Tibial artery (tissue), 4 donors: Measurements from ENCODE around the gene TFCP2.
A peak's percentile ranks its signal among the peaks of the same experiment; 100 is the strongest.
"Not testable (repeated sequence)": the region's sequence is repeated elsewhere in the genome, so short reads cannot be mapped to it uniquely, and the experiment has no call there.

Source experiments
- DNase-seq, 2 donors: peaks; one replicate each; pipeline ENCODE4 v3.0.0-alpha.2; 2019
- H3K27ac ChIP-seq, 2 donors: fragments of 200-600 bp; sonication (generic) in 1 of 2; 1 replicate in 1 of 2; 2 replicates in 1 of 2; pipeline ENCODE4 v1.5.1; 2018 to 2019; ENCODE audit warnings: mild to moderate bottlenecking in 1 of 2
- H3K27me3 ChIP-seq, 2 donors: fragments of 200-600 bp; sonication (generic) in 1 of 2; one replicate each; pipeline versions ENCODE4 v1.5.1 to v1.6.0; 2016 to 2019
- H3K36me3 ChIP-seq, 3 donors: fragments of 200-600 bp; sonication (generic) in 2 of 3; one replicate each; pipeline ENCODE4 v1.5.1; 2016 to 2019; ENCODE audit warnings: mild to moderate bottlenecking in 2 of 3
- H3K4me1 ChIP-seq, 4 donors: fragments of 200-600 bp; sonication (generic) in 2 of 4; 1 replicate in 3 of 4; 2 replicates in 1 of 4; pipeline ENCODE4 v1.5.1; 2016 to 2019
- H3K4me3 ChIP-seq, 2 donors: fragments of 200-600 bp; sonication (generic) in 1 of 2; 1 replicate in 1 of 2; 2 replicates in 1 of 2; pipeline ENCODE4 v1.5.1; 2018 to 2019; ENCODE audit warnings: mild to moderate bottlenecking in 2 of 2
- H3K9me3 ChIP-seq, 3 donors: fragments of 200-600 bp; sonication (generic) in 1 of 3; one replicate each; pipeline ENCODE4 v1.5.1; 2016 to 2019
- CTCF ChIP-seq, 2 experiments: fragments of 200-600 bp in 1 of 2; fragments of 450-650 bp in 1 of 2; IDR thresholded peaks; one replicate each; pipeline ENCODE4 v1.5.1; 2017 to 2019; ENCODE audit warnings: antibody characterized with exemption in 2 of 2, mild to moderate bottlenecking in 1 of 2, moderate library complexity in 1 of 2
- intact Hi-C: fragments of 100-400 bp; cut with DNase I; formaldehyde crosslinking; loops from one replicate; pipeline ENCODE4 v1.15.0; 2023; ENCODE audit warnings: low total_unique reads

The TFCP2 gene

GRCh38 chr12:51172515-51173431 is at the start of gene TFCP2:
Gene TFCP2 (minus strand): TSS chr12:51173135. CDS start chr12:51172422, 713 bp downstream.
- no peaks in the 10 kb centered on the region for H3K9me3 ChIP-seq
- peak within 1 kb of the TSS; percentile 67 to 91 for H3K4me3 ChIP-seq
- intact Hi-C loops: loop anchor here (2.0 to 5.0 kb wide), 2 partner anchors 44 to 125 kb away; partner anchors contain the start of gene LETMD1
- H3K27me3 ChIP-seq: no peaks in the 10 kb centered on the region
- H3K36me3 ChIP-seq: no peaks in the 10 kb centered on the region
- peak; percentile 97 to 98 for DNase-seq
- peaks cover 0 to 28% (median 14%) of the 10 kb centered on the region in 4 donors for H3K4me1 ChIP-seq
- H3K27ac ChIP-seq: peak within 1 kb of the TSS; percentile 97
- TF ChIP-seq CTCF (IDR thresholded peaks at IDR 0.05): no peak

- no peak for DNase-seq
- intact Hi-C loops: no loop called here
- Histone ChIP-seq H3K4me3 (no peak overlapping the region), H3K27ac (no peak overlapping the region), H3K9me3 (no peaks in the 10 kb centered on the region), H3K27me3 (no peaks in the 10 kb centered on the region), H3K4me1 (peaks cover 0 to 14% (median 7%) of the 10 kb centered on the region in 4 donors), H3K36me3 (no peaks in the 10 kb centered on the region)
- no peak for TF ChIP-seq CTCF (IDR thresholded peaks at IDR 0.05)
Measured at GRCh38 chr12:51222461-51222860, 49.5 kb upstream of the TFCP2 start.

GRCh38 chr12:51219857-51220256 is 46.9 kb upstream of the TFCP2 start:
- H3K9me3 ChIP-seq, H3K27ac ChIP-seq, H3K4me3 ChIP-seq, H3K36me3 ChIP-seq, DNase-seq, H3K27me3 ChIP-seq, intact Hi-C loops: not testable (repeated sequence)
- peaks cover 0 to 28% (median 11%) of the 10 kb centered on the region in 4 donors for H3K4me1 ChIP-seq

GRCh38 chr12:51219322-51219721 is 46.4 kb upstream of the TFCP2 start:
- DNase-seq: no peak
- Histone ChIP-seq H3K9me3 (no peaks in the 10 kb centered on the region), H3K36me3 (no peaks in the 10 kb centered on the region), H3K27me3 (no peaks in the 10 kb centered on the region), H3K4me3 (no peak overlapping the region), H3K27ac (peak overlapping the region; percentile 97 to 98), H3K4me1 (peaks cover 0 to 28% (median 11%) of the 10 kb centered on the region in 4 donors)
- no peak for TF ChIP-seq CTCF (IDR thresholded peaks at IDR 0.05)
- intact Hi-C loops: no loop called here

- intact Hi-C loops: no loop called here
- Histone ChIP-seq H3K4me3 (peak overlapping the region; percentile 82 to 94), H3K27ac (peak overlapping the region; percentile 97 to 98), H3K27me3 (no peaks in the 10 kb centered on the region), H3K36me3 (no peaks in the 10 kb centered on the region), H3K4me1 (peaks cover 0 to 28% (median 11%) of the 10 kb centered on the region in 4 donors), H3K9me3 (no peaks in the 10 kb centered on the region)
- peak in 1 of 2 donors; percentile 61 for DNase-seq
- TF ChIP-seq CTCF (IDR thresholded peaks at IDR 0.05): no peak
Measured at GRCh38 chr12:51218607-51219161, 45.7 kb upstream of the TFCP2 start.
